Activated CD4-positive, alpha-beta T cell treated with anti-CD3 and anti-CD28 coated beads, Interleukin-2, Interleukin-4, amounts not matched to agents 100 ng/mL and 50 ng/mL, durations not matched to agents 16 hours and 8 hours (primary cell): ENCODE data around the gene MRNIP.

Experiments
- DNase-seq: peaks from one replicate; pipeline ENCODE4 v3.0.0-alpha.2; 2020; ENCODE audit warnings: low spot score

MRNIP gene

GRCh38 chr5:179887802-179888201 lies 29.2 kb upstream of the MRNIP start:
- no peak for DNase-seq

DNA sequence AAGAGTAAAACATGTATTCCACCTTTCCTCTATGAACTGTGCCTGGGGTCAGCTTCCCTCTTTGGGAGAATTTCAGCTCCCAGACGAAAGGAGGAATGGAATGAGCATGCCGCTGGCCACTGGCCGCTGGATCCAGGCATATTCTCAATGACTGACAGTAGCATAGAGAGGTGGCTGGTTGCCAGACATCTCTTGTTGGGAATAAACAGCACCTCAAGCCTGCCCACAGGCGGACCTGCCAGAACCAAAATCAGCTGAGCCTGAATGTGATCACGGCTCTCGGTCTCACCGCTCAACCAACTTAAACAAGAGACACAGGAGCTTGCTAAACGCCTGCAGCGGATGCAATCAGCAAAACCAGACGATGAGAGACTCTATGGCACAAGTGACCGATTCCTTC lies 28.5 kb upstream of the MRNIP start:
- DNase-seq, result no peak

- DNase-seq, result no peak
These were observed 27.7 kb upstream of the MRNIP start for GRCh38 chr5:179886190-179886911.

GRCh38 chr5:179885491-179886090 lies 27.0 kb upstream of the MRNIP start:
- no peak for DNase-seq

DNA sequence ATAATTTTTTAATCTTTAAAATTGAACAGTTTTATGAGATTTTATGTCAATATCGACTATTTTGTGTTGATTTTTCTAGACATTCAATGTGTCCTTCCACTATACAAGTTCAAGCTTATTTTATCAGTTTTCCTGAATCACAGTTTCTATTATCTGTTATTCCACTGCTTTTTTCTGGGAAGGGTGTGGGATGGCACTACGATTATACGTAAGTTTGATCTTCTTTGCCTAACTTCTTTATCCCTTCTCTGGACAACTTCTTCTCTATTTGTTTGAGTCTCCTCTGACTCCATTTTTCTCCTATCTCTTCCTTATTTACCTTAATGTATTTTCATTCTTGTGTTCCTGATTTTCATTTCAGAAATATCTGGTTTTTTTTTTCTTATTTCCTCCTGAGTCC lies 24.5 kb upstream of the MRNIP start:
- no peak for DNase-seq

DNA sequence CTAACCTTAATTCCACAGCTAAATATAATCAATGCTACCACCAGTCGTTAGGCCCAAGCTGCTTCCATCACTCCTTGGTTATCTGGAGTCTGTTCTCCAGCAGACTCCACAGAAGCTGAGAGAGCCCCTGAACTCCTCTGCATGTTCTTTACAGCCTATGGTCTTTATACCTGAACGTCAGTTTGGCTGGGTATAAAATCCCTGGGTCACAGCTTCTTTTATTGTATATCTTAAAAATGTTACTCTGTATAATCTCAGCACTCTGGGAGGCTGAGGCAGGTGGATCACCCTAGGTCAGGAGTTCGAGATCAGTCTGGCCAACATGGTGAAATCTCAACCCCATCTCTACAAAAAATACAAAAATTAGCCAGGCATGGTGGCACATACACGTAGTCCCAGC lies 23.7 kb upstream of the MRNIP start:
- no peak for DNase-seq

GRCh38 chr5:179880848-179881590 lies 22.4 kb upstream of the MRNIP start:
- no peak for DNase-seq

DNA sequence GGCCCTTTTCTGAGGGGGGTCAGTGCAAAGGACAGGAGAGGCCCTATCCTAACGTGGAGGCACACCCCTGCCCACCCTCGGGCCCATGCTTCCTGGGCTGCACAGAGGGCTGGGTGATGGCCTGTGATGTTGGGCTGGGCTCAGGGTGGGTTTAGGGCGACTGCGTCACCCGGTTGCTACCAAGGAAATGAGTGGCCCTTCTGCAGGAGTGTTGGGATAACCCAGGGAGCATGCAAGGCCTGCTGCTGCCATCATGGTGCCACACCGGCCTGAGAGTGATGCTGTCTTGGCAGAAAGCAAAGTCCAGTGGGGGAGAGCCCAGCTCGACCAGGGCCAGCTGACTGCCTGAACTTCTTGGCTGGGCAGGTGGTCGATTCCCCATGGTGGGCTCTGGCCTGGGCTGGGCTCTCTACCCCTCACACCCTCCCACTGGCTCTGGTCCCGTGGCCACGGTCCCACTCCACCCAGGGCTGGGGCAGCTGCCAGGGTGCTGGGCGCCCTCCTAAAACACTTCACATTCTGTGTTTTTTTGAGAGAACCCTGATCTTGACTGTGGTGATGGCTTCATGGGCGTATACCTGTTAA lies 21.5 kb upstream of the MRNIP start:
- DNase-seq, result no peak

DNA sequence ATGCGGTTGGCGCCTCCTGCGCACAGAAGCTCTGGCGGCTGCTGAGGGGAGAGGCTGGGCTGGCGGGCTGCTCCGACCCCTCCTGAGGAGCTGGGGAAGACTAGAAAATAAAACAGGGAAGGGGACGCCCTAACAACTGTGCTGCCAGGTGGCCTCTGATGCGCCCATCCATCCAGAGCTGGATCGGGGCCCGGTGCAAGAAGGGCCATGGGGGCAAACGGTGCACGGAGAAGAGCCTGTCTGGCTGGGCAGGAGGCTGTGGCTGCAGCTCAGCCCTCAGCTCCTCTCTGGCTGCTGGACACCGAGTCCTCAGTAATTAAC lies 21.0 kb upstream of the MRNIP start:
- DNase-seq, result no peak

- no peak for DNase-seq
These were observed 20.5 kb upstream of the MRNIP start for GRCh38 chr5:179879003-179879689.

GRCh38 chr5:179878222-179879002 lies 19.8 kb upstream of the MRNIP start:
- no peak for DNase-seq

- DNase-seq, result no peak
These were observed 18.0 kb upstream of the MRNIP start for GRCh38 chr5:179876610-179876952.

DNA sequence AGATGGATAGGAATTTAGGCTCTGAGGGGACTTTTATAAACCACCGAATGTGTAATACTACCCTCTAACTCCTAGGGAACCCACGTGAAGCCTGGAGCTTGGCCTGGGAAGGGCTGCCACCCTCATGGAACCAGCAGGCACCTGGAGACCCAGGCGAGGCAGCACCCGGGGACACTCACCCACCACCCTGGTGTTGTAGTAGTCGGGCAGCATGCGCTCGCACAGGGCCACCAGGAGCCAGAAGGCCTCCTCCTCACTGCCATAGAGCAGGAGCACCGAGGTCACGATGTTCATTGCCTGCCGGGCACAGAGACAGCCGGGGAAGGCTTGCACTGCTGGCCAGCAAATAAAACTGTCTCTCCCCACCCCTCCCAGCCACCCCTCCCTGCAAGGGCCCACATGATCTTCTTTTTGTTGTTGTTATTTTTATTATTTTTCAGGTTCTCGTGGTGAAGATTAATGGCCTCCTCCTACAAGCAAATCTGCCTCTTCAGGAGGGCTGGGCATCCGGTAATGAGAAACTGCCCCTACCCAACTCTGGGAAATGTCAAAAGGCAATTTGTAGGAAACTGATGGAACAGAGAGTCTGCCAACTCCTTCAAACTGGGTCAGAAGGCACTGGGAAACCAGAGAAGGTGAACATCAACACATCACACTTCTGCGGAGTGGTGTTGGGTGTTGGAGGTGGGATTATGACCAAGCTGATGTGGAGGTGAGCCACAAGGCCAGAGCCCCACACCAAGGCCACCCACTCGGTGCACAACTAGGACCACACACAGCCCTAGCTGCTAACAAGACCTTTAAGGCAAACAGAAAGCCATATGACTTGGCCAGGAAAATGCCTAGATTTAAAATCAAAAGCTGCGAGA lies 17.4 kb upstream of the MRNIP start:
- DNase-seq, result no peak

DNA sequence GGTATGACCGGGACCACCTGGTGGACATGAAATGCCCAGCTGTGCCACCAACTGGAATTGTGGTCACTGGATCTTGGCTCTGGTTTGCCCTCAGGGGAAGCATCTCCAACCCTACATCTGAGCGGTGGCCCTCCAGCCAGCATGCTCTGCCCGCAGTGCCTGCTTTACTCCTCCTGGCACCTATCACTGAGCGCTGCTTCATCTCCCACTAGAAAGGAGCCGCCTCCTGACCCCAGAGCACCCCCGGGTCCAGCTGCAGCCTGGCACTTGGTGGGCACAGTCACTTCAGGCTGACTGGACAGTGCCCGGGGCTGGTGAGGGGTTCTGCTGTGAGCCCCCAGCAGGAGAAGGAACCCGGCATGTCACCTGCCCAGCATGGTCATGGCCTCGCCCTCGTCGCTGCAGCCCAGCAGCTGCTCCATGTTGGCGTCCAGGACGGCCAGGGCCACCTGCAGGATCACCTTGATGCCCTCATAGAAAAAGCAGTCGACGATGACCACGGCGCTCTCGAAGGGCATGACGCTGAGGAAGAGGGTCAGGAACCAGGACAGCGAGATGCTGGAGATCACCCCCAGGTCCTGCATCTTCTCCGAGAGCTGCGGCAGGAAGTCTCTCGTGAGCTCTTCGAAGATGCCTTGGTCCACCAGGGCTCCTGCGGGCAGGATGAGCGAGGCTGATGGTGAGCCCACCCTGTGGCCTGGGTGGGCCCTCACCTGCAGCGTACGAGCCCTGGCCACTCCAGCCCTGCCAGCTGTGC lies 16.1 kb upstream of the MRNIP start:
- DNase-seq, result no peak

- DNase-seq, result no peak
These were observed 15.5 kb upstream of the MRNIP start for GRCh38 chr5:179874136-179874535.

DNA sequence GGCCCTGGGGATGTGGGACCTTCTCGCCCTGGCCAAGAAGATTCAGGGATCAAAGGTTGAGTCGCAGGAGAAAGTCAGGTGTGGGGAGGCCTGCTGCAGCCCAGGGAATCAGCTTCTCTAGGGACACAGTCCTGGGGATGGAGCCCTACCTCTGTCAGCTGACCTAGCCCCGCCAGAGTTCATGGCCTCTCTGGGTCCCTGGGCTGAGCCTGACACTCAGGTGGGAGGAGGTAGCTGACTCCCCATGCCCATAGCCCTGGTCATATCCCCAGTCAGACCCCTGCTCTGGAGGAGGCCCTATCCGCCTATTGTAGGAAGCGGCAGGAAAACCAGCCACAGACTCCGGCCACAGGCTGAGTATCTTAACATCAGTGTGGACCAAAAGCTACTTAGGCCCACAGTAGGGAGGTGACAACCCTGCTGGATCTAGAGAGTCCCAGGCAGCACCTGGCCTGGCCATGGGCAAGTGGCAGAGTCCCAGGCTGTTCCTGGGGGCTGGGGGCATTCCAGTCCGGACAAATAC lies 15.0 kb upstream of the MRNIP start:
- DNase-seq, result no peak

GRCh38 chr5:179872828-179873575 lies 14.4 kb upstream of the MRNIP start:
- no peak for DNase-seq

DNA sequence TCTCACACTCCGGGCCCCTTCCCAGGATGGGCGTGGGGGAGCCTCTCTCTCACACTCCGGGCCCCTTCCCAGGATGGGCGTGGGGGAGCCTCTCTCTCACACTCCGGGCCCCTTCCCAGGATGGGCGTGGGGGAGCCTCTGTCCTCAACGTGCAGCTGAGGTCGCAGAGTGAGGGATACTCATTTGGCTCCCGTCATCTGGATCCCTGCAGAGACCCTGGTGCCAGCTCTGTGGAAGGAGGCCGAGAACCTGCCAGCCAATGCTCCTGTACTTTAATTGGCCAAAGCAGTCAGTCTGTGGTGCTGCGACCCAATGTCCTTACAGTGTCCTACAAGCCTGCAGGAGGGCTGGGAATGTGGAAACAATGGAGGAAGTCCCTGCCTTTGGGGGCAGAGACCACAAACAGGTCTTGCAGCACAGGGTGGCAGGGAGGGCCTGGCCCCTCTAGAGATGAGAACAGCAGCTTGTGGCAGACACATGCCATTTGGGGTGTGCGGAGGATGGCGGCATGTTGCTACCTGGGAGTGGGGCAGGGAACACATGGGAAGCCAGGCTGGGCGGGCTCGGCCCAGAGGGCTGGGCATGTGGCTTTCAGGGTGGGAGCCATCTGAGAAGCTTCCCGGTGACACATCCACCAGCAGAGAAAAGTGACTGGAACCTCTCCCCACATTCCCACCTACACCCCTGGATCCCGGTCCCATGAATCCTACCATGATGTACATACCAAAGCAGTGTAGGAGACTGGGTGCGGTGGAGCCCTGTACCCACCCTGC lies 13.6 kb upstream of the MRNIP start:
- no peak for DNase-seq
